CD4-positive, alpha-beta T cell treated with Interleukin-6 at 100 ng/mL for 8 hours (primary cell): ENCODE data around the gene ANKRD10.

Source experiments
- DNase-seq: peaks from one replicate; pipeline ENCODE4 v3.0.0-alpha.2; 2020; ENCODE audit warnings: mixed read lengths, low spot score

The ANKRD10 gene

GRCh38 chr13:110885966-110886869, 28.7 kb downstream of the ANKRD10 start:
- DNase-seq, result no peak

- DNase-seq, result no peak
Measured at GRCh38 chr13:110885516-110885915, 29.4 kb downstream of the ANKRD10 start.

- DNase-seq, result no peak
Measured at GRCh38 chr13:110884517-110884916, 30.4 kb downstream of the ANKRD10 start.

GRCh38 chr13:110883542-110883941, 31.3 kb downstream of the ANKRD10 start:
- DNase-seq, result no peak

- no peak for DNase-seq
Measured at GRCh38 chr13:110882972-110883371, 31.9 kb downstream of the ANKRD10 start.

- no peak for DNase-seq
Measured at GRCh38 chr13:110881839-110882627, 32.8 kb downstream of the ANKRD10 start.

GRCh38 chr13:110880627-110881026, 34.2 kb downstream of the ANKRD10 start:
- DNase-seq, result no peak

GRCh38 chr13:110879482-110879881, 35.4 kb downstream of the ANKRD10 start:
- DNase-seq, result no peak

GRCh38 chr13:110877737-110878258, 37.1 kb downstream of the ANKRD10 start:
- no peak for DNase-seq

- no peak for DNase-seq
Measured at GRCh38 chr13:110876609-110877008, 38.3 kb downstream of the ANKRD10 start.

GRCh38 chr13:110875241-110875640, 39.6 kb downstream of the ANKRD10 start:
- no peak for DNase-seq

- DNase-seq, result peak; percentile 6
Measured at GRCh38 chr13:110874508-110874960, 40.3 kb downstream of the ANKRD10 start.

GRCh38 chr13:110873639-110874507, 41.0 kb downstream of the ANKRD10 start:
- DNase-seq, result no peak

- no peak for DNase-seq
Measured at GRCh38 chr13:110872768-110873638, 41.9 kb downstream of the ANKRD10 start.

GRCh38 chr13:110872034-110872767, 42.7 kb downstream of the ANKRD10 start:
- no peak for DNase-seq

GRCh38 chr13:110869805-110870706, 44.8 kb downstream of the ANKRD10 start:
- DNase-seq, result no peak

GRCh38 chr13:110869231-110869804, 45.6 kb downstream of the ANKRD10 start:
- no peak for DNase-seq

GRCh38 chr13:110868720-110869119, 46.1 kb downstream of the ANKRD10 start:
- DNase-seq, result no peak

GRCh38 chr13:110867380-110867779, 47.5 kb downstream of the ANKRD10 start:
- DNase-seq, result no peak
